Neural progenitor cell (in vitro differentiated cells): ENCODE data around the gene ZYG11A. TPM values are rescaled to one million over a fixed set of nuclear protein-coding genes. Genes with fewer than 3 reads are reported as not detected.

Experiments used
- DNase-seq: peaks from one replicate; pipeline ENCODE4 v3.0.0-alpha.2; 2016; ENCODE audit warnings: low spot score
- H2AFZ ChIP-seq: fragments of 200-600 bp; sonication (generic); replicated peaks from 2 replicates; pipeline ENCODE4 v1.6.1; 2016; ENCODE audit warnings: antibody characterized with exemption
- H3F3A ChIP-seq: fragments of 200-600 bp; sonication (generic); 2 replicates; pipeline ENCODE4 v1.6.1; 2016; ENCODE audit warnings: antibody characterized with exemption, low read depth
- H3K27ac ChIP-seq: fragments of 200-600 bp; sonication (generic); 2 replicates; pipeline ENCODE4 v1.5.1; 2016; ENCODE audit warnings: mild to moderate bottlenecking
- H3K27me3 ChIP-seq: fragments of 200-600 bp; sonication (generic); 2 replicates; pipeline ENCODE4 v1.6.1; 2016; ENCODE audit warnings: mild to moderate bottlenecking, moderate library complexity
- H3K36me3 ChIP-seq: fragments of 200-600 bp; sonication (generic); 2 replicates; pipeline ENCODE4 v1.5.1; 2016
- H3K4me1 ChIP-seq: fragments of 200-600 bp; sonication (generic); 2 replicates; pipeline ENCODE4 v1.6.1; 2016; ENCODE audit warnings: mixed run types
- H3K4me2 ChIP-seq: fragments of 200-600 bp; sonication (generic); 2 replicates; pipeline ENCODE4 v1.6.1; 2016
- H3K4me3 ChIP-seq: fragments of 200-600 bp; sonication (generic); 2 replicates; pipeline ENCODE4 v1.5.1; 2016
- H3K79me2 ChIP-seq: fragments of 200-600 bp; sonication (generic); 2 replicates; pipeline ENCODE4 v1.6.1; 2016; ENCODE audit warnings: low read depth
- H3K9ac ChIP-seq: fragments of 200-600 bp; sonication (generic); 2 replicates; pipeline ENCODE4 v1.6.1; 2016
- H3K9me3 ChIP-seq: fragments of 200-600 bp; sonication (generic); 2 replicates; pipeline ENCODE4 v1.5.1; 2016; ENCODE audit warnings: low read depth
- H4K20me1 ChIP-seq: fragments of 200-600 bp; sonication (generic); 2 replicates; pipeline ENCODE4 v1.6.1; 2016; ENCODE audit warnings: low read depth
- H3K27ac Mint-ChIP-seq: 3 replicates; pipeline ENCODE4 v1.8.0; 2021; ENCODE audit warnings: mixed read lengths
- H3K27me3 Mint-ChIP-seq: 2 replicates; pipeline ENCODE4 v1.8.0; 2022; ENCODE audit warnings: low read depth, mild to moderate bottlenecking, inconsistent platforms, moderate library complexity, mixed read lengths; ENCODE audit not compliant: insufficient read depth
- H3K36me3 Mint-ChIP-seq: 3 replicates; pipeline ENCODE4 v1.8.0; 2021; ENCODE audit warnings: mixed read lengths
- H3K4me1 Mint-ChIP-seq: 3 replicates; pipeline ENCODE4 v1.8.0; 2021; ENCODE audit warnings: mixed read lengths
- H3K4me3 Mint-ChIP-seq: 3 replicates; pipeline ENCODE4 v1.8.0; 2021; ENCODE audit warnings: mild to moderate bottlenecking, moderate library complexity, mixed read lengths
- H3K9me3 Mint-ChIP-seq: 3 replicates; pipeline ENCODE4 v1.8.0; 2020; ENCODE audit warnings: mixed read lengths
- EZH2 ChIP-seq: fragments of 200-600 bp; sonication (generic); IDR thresholded peaks from 2 replicates; pipeline ENCODE4 v1.6.1; 2017; ENCODE audit warnings: antibody characterized with exemption, mild to moderate bottlenecking, moderate library complexity
- EZH2phosphoT487 ChIP-seq: fragments of 200-600 bp; sonication (generic); IDR thresholded peaks from 2 replicates; pipeline ENCODE4 v1.6.1; 2017; ENCODE audit warnings: antibody characterized with exemption
- total RNA-seq: library from RNA; depleted of rRNA; stranded (reverse); fragments of >200 nt; gene quantifications from 2 replicates; pipeline ENCODE4 v1.2.3, GENCODE V29; 2015; ENCODE audit warnings: low replicate concordance
- TF ChIP-seq, protein P1 (sequence below): fragments of 200-600 bp; sonication (generic); IDR thresholded peaks from 2 replicates; pipeline ENCODE4 v1.5.1; 2017; ENCODE audit warnings: antibody characterized with exemption, mild to moderate bottlenecking

Gene ZYG11A
- total RNA-seq, 1 donor from 2014 or later, result 0.52 TPM

DNA sequence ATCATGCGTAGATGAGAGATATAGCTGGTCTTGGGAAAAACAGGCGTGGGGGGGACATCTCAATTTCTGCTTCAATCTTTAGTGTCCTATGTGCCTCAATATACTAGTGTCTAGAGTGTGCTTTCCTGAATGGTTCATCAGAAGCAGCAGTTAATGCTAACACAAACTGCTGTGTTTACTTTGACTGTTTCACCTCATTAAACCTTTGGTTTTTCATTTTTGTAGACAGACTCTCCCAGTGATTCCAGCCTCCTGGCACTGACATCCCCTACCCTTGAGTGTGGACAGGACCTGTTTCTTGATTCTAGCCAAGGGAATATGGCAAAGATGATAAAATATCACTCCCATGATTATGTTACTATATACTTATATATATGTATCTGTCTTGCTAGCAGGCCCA is 37.6 kb downstream of the ZYG11A start:
- DNase-seq, result no peak
- no peaks in the 10 kb centered on the region for H3F3A ChIP-seq
- Mint-ChIP-seq H3K4me3 (no peak overlapping the region), H3K36me3 (no peaks in the 10 kb centered on the region), H3K4me1 (no peaks in the 10 kb centered on the region), H3K9me3 (no peaks in the 10 kb centered on the region), H3K27ac (no peak overlapping the region), H3K27me3 (no peaks in the 10 kb centered on the region)
- no peaks in the 10 kb centered on the region for H3K27me3 ChIP-seq
- TF ChIP-seq, protein P1, sequence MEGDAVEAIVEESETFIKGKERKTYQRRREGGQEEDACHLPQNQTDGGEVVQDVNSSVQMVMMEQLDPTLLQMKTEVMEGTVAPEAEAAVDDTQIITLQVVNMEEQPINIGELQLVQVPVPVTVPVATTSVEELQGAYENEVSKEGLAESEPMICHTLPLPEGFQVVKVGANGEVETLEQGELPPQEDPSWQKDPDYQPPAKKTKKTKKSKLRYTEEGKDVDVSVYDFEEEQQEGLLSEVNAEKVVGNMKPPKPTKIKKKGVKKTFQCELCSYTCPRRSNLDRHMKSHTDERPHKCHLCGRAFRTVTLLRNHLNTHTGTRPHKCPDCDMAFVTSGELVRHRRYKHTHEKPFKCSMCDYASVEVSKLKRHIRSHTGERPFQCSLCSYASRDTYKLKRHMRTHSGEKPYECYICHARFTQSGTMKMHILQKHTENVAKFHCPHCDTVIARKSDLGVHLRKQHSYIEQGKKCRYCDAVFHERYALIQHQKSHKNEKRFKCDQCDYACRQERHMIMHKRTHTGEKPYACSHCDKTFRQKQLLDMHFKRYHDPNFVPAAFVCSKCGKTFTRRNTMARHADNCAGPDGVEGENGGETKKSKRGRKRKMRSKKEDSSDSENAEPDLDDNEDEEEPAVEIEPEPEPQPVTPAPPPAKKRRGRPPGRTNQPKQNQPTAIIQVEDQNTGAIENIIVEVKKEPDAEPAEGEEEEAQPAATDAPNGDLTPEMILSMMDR, result no peak
- TF ChIP-seq EZH2phosphoT487 (no peak), EZH2 (no peak)
- no peaks in the 10 kb centered on the region for H4K20me1 ChIP-seq
- H3K79me2 ChIP-seq, result no peaks in the 10 kb centered on the region
- H3K4me2 ChIP-seq, result no peak overlapping the region
- H2AFZ ChIP-seq, result no peak overlapping the region
- peaks cover 5% of the 10 kb centered on the region for H3K4me1 ChIP-seq
- no peak overlapping the region for H3K27ac ChIP-seq
- no peak overlapping the region for H3K9ac ChIP-seq
- H3K36me3 ChIP-seq, result no peaks in the 10 kb centered on the region
- no peaks in the 10 kb centered on the region for H3K9me3 ChIP-seq
- no peak overlapping the region for H3K4me3 ChIP-seq

DNA sequence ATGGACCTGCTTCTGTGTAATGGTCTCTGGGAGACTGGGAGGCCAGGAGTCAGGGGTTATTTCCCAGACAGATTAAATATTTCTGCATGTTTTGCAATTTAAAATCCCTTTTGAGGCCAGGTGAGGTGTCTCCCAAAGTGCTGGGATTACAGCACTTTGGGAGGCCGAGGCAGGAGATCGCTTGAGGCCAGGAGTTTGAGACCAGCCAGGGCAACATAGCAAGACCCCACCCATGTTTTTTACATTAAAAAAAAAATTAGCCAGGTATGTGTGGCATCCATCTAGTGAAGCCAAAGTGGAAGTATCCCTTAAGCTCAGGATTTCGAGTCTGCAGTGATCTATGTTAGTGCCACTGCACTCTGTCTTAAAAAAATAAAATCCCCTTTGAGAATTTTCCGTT is 44.9 kb downstream of the ZYG11A start:
- H3K4me1 Mint-ChIP-seq, result no peaks in the 10 kb centered on the region
- no peak for DNase-seq
- H3K9ac ChIP-seq, result no peak overlapping the region
- H3K9me3 Mint-ChIP-seq, result no peaks in the 10 kb centered on the region
- H3K4me2 ChIP-seq, result no peak overlapping the region
- no peak overlapping the region for H3K4me3 ChIP-seq
- H3K4me3 Mint-ChIP-seq, result no peak overlapping the region
- H3K27me3 Mint-ChIP-seq, result peaks cover 5% of the 10 kb centered on the region
- H3K4me1 ChIP-seq, result no peaks in the 10 kb centered on the region
- TF ChIP-seq, protein P1, result no peak
- no peak for TF ChIP-seq EZH2
- no peak for TF ChIP-seq EZH2phosphoT487
- H4K20me1 ChIP-seq, result no peaks in the 10 kb centered on the region
- no peak overlapping the region for H3K27ac ChIP-seq
- no peaks in the 10 kb centered on the region for H3F3A ChIP-seq
- H3K27me3 ChIP-seq, result no peaks in the 10 kb centered on the region
- no peaks in the 10 kb centered on the region for H3K79me2 ChIP-seq
- no peak overlapping the region for H2AFZ ChIP-seq
- no peaks in the 10 kb centered on the region for H3K36me3 Mint-ChIP-seq
- no peak overlapping the region for H3K27ac Mint-ChIP-seq
- H3K9me3 ChIP-seq, result no peaks in the 10 kb centered on the region
- no peaks in the 10 kb centered on the region for H3K36me3 ChIP-seq

DNA sequence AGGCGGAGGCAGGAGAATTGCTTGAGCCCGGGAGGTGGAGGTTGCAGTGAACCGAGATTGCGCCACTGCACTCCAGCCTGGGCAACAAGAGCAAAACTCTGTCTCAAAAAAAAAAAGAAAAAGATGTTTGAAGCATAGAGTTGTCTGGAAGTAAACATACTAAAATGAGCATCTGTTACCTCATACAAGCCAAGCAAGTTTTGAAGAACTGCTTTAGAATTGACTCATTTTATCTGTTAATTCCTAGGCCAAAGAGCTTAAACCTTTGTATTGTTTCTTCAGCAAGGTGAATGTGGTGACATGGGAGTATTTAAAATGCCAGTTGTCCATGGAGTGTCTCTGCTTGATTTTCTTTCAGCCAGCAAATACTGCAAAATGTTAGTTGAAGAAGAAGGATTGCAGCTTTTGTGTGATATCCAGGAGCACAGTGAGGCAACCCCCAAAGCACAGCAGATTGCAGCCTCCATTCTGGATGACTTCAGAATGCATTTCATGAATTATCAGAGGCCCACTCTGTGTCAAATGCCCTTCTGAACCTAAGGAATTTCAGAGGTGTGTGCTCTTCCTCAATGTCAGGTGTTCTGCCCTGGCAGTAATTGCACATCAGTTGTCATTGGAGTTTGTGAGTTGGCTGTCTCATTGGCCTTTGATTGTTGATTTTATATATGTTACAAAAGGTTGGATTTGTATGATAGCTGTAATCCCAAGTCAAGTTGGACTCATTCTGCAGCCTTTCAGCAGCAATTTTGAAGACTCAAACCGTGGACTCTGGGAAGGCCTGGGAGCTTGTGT is 50.1 kb downstream of the ZYG11A start:
- Mint-ChIP-seq H3K27ac (no peak overlapping the region), H3K36me3 (no peaks in the 10 kb centered on the region), H3K4me1 (no peaks in the 10 kb centered on the region), H3K4me3 (no peak overlapping the region), H3K9me3 (no peaks in the 10 kb centered on the region), H3K27me3 (peaks cover 3% of the 10 kb centered on the region)
- Histone ChIP-seq H3K4me3 (no peak overlapping the region), H2AFZ (no peak overlapping the region), H3K27me3 (no peaks in the 10 kb centered on the region), H3K9me3 (no peaks in the 10 kb centered on the region), H3K27ac (no peak overlapping the region), H3K79me2 (no peaks in the 10 kb centered on the region), H3F3A (no peaks in the 10 kb centered on the region), H3K4me2 (no peak overlapping the region), H3K36me3 (no peaks in the 10 kb centered on the region), H3K4me1 (no peaks in the 10 kb centered on the region), H3K9ac (no peak overlapping the region), H4K20me1 (no peaks in the 10 kb centered on the region)
- TF ChIP-seq EZH2phosphoT487 (no peak), EZH2 (no peak)
- TF ChIP-seq, protein P1, result no peak
- no peak for DNase-seq
